Measurements from ENCODE around the gene KCNT1. TPM values are rescaled to one million over a fixed set of nuclear protein-coding genes. Genes with fewer than 3 reads are reported as not detected.

KCNT1 gene
- total and polyA plus RNA-seq, 2 donors (not counting 3 experiments of a cell fraction or from before 2014, with no cell fraction given): not detected

GRCh38 chr9:135663451-135663770 lies 38.6 kb upstream of the KCNT1 start:
- no peaks in the 10 kb centered on the region for H3K9me1 ChIP-seq (replicated peaks; ENCODE audit: control insufficient read depth, extremely low read depth, insufficient read depth, low read length)
- no peaks in the 10 kb centered on the region for H3K27me3 ChIP-seq (ENCODE audit: control insufficient read depth in 2 of 2, insufficient read depth in 2 of 2, low read length in 2 of 2)
- no peak overlapping the region for H3K27ac ChIP-seq (ENCODE audit: insufficient read depth, low read depth, low read length)
- H2AFZ ChIP-seq (ENCODE audit: low read depth, low read length): no peak overlapping the region
- ChIA-PET POLR2A (no interaction called here), CTCF (no interaction called here)
- H3K9me3 ChIP-seq (replicated peaks; ENCODE audit: control insufficient read depth, insufficient read depth, low read length): no peaks in the 10 kb centered on the region
- no TSS peak for BruUV-seq (replicated peaks)
- no peak for DNase-seq (ENCODE audit: low read depth, low spot score)
- no peak overlapping the region for H3K4me3 ChIP-seq (replicated peaks in 1 of 3; ENCODE audit: insufficient read depth in 1 of 3, low read depth in 1 of 3, low read length in 3 of 3)
- no peaks in the 10 kb centered on the region for H3K4me1 ChIP-seq (ENCODE audit: control insufficient read depth, extremely low read depth, insufficient read depth, low read length)
- H3K9ac ChIP-seq (replicated peaks; ENCODE audit: extremely low read depth, insufficient read depth, low read length): no peak overlapping the region
- TF ChIP-seq MYC (IDR thresholded peaks at IDR 0.05; ENCODE audit: low read depth, low read length) (no peak), POLR2AphosphoS5 (IDR thresholded peaks at IDR 0.05; ENCODE audit: insufficient read depth, low read depth, low read length) (no peak), MAX (IDR thresholded peaks at IDR 0.05; ENCODE audit: insufficient read depth, insufficient read length) (no peak)
- H3K4me2 ChIP-seq (ENCODE audit: insufficient read depth, low read length): no peak overlapping the region
- intact Hi-C loops (cut with micrococcal nuclease): no loop called here
- dilution Hi-C loops (cut with MboI; ENCODE audit: extremely low pct_ligation_motif_present, low sequenced_read_pairs): no loop called here
- no peaks in the 10 kb centered on the region for H3K79me2 ChIP-seq (ENCODE audit: control insufficient read depth, insufficient read depth, low read length)
- H3K36me3 ChIP-seq (ENCODE audit: control insufficient read depth in 2 of 2, extremely low read depth in 1 of 2, insufficient read depth in 2 of 2, low read length in 2 of 2): no peaks in the 10 kb centered on the region
- H4K20me1 ChIP-seq (replicated peaks; ENCODE audit: control insufficient read depth, extremely low read depth, insufficient read depth, low read length): no peaks in the 10 kb centered on the region
- FAIRE-seq: no peak

DNA sequence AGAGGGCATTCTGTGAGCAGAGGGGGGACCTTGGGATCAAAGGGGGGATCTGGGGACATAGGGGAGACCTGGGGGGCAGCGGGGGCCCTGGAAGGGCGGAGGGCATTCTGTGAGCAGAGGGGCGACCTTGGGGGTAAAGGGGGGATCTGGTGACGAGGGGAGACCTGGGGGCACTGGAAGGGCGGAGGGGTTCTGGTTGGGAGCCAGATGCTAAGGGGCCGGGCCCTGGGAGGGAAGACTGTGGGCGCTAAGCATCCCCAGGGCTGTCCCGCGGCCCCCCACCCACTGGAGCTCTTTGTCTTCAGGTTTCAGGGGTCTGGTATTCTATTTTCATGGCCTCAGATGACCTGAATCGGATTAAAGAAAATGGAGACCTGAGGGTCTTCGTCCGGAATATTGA lies 38.1 kb upstream of the KCNT1 start:
- BruUV-seq (replicated peaks): no TSS peak
- no peak overlapping the region for H3K4me3 ChIP-seq (replicated peaks in 1 of 3; ENCODE audit: insufficient read depth in 1 of 3, low read depth in 1 of 3, low read length in 3 of 3)

More for the DNA sequence above, 38.1 kb upstream of the KCNT1 start:
- dilution Hi-C loops (cut with MboI; ENCODE audit: extremely low pct_ligation_motif_present, low sequenced_read_pairs) (no loop called here), intact Hi-C loops (cut with micrococcal nuclease) (no loop called here)
- Histone ChIP-seq H3K9me1 (replicated peaks; ENCODE audit: control insufficient read depth, extremely low read depth, insufficient read depth, low read length) (no peaks in the 10 kb centered on the region), H3K4me1 (ENCODE audit: control insufficient read depth, extremely low read depth, insufficient read depth, low read length) (no peaks in the 10 kb centered on the region), H3K4me2 (ENCODE audit: insufficient read depth, low read length) (no peak overlapping the region), H3K79me2 (ENCODE audit: control insufficient read depth, insufficient read depth, low read length) (no peaks in the 10 kb centered on the region), H3K27me3 (ENCODE audit: control insufficient read depth in 2 of 2, insufficient read depth in 2 of 2, low read length in 2 of 2) (no peaks in the 10 kb centered on the region), H2AFZ (ENCODE audit: low read depth, low read length) (no peak overlapping the region), H3K27ac (ENCODE audit: insufficient read depth, low read depth, low read length) (no peak overlapping the region), H3K9ac (replicated peaks; ENCODE audit: extremely low read depth, insufficient read depth, low read length) (no peak overlapping the region), H3K36me3 (ENCODE audit: control insufficient read depth in 2 of 2, extremely low read depth in 1 of 2, insufficient read depth in 2 of 2, low read length in 2 of 2) (no peaks in the 10 kb centered on the region), H3K9me3 (replicated peaks; ENCODE audit: control insufficient read depth, insufficient read depth, low read length) (no peaks in the 10 kb centered on the region), H4K20me1 (replicated peaks; ENCODE audit: control insufficient read depth, extremely low read depth, insufficient read depth, low read length) (no peaks in the 10 kb centered on the region)
- CTCF ChIA-PET: no interaction called here
- FAIRE-seq: no peak
- no peak for DNase-seq (ENCODE audit: low read depth, low spot score)
- POLR2A ChIA-PET: no interaction called here
- TF ChIP-seq POLR2A (IDR thresholded peaks at IDR 0.05; ENCODE audit: low read depth, low read length): no peak
- TF ChIP-seq POLR2AphosphoS5 (IDR thresholded peaks at IDR 0.05; ENCODE audit: insufficient read depth, low read depth, low read length): no peak
- no peak for TF ChIP-seq MYC (IDR thresholded peaks at IDR 0.05; ENCODE audit: low read depth, low read length)
